ENCODE measurements around the gene PLIN4. TPM values are rescaled to one million over a fixed set of nuclear protein-coding genes. Genes with fewer than 3 reads are reported as not detected.
A peak's percentile ranks its signal among the peaks of the same experiment; 100 is the strongest.

Gene PLIN4
- total and polyA plus RNA-seq, 9 of the 15 experiments (the other 6 are each of a cell fraction or from before 2014, with no cell fraction given), result 0.04 to 0.16 (median 0.07) TPM; not detected in 3

DNA sequence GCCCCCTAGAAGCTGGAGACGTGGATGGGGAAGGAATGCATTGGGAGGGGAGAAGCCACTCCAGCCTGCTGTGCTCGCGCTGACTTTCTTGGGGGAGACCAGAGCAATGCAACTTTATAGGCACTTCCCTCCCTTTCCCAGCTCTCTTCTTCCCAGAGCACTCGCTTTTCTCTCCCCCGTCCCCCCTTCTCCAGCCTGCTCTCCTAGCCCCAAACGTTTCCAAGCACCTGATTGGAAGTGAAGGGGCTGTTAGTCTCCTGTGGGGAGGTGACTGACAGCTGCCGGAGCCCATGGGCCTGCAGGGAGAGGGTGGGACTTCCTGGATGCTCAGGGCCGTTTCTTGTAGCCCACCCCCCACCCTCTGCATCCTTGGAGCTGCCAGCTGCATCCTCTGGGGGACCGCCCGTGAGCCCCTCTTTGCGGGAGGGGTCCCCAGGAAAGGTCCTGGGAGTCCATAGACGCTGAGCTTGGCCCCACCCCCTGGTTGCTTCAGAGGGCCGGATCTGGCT, 43.7 kb downstream of the PLIN4 start (continued):
- TF ChIP-seq, protein P1, sequence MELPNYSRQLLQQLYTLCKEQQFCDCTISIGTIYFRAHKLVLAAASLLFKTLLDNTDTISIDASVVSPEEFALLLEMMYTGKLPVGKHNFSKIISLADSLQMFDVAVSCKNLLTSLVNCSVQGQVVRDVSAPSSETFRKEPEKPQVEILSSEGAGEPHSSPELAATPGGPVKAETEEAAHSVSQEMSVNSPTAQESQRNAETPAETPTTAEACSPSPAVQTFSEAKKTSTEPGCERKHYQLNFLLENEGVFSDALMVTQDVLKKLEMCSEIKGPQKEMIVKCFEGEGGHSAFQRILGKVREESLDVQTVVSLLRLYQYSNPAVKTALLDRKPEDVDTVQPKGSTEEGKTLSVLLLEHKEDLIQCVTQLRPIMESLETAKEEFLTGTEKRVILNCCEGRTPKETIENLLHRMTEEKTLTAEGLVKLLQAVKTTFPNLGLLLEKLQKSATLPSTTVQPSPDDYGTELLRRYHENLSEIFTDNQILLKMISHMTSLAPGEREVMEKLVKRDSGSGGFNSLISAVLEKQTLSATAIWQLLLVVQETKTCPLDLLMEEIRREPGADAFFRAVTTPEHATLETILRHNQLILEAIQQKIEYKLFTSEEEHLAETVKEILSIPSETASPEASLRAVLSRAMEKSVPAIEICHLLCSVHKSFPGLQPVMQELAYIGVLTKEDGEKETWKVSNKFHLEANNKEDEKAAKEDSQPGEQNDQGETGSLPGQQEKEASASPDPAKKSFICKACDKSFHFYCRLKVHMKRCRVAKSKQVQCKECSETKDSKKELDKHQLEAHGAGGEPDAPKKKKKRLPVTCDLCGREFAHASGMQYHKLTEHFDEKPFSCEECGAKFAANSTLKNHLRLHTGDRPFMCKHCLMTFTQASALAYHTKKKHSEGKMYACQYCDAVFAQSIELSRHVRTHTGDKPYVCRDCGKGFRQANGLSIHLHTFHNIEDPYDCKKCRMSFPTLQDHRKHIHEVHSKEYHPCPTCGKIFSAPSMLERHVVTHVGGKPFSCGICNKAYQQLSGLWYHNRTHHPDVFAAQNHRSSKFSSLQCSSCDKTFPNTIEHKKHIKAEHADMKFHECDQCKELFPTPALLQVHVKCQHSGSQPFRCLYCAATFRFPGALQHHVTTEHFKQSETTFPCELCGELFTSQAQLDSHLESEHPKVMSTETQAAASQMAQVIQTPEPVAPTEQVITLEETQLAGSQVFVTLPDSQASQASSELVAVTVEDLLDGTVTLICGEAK (IDR thresholded peaks at IDR 0.05), result peak; percentile 45
- TF ChIP-seq, protein P1 (CRISPR knock-in tag; IDR thresholded peaks at IDR 0.05), result no peak
- TF ChIP-seq SP2 (IDR thresholded peaks at IDR 0.05; ENCODE audit: extremely low read depth, low read depth, low read length, poor library complexity, severe bottlenecking) (peak; percentile 49), IRF1 (CRISPR knock-in tag; IDR thresholded peaks at IDR 0.05; ENCODE audit: borderline replicate concordance) (no peak)
- TF ChIP-seq, protein P2, sequence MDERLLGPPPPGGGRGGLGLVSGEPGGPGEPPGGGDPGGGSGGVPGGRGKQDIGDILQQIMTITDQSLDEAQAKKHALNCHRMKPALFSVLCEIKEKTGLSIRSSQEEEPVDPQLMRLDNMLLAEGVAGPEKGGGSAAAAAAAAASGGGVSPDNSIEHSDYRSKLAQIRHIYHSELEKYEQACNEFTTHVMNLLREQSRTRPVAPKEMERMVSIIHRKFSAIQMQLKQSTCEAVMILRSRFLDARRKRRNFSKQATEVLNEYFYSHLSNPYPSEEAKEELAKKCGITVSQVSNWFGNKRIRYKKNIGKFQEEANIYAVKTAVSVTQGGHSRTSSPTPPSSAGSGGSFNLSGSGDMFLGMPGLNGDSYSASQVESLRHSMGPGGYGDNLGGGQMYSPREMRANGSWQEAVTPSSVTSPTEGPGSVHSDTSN (CRISPR knock-in tag; IDR thresholded peaks at IDR 0.05; ENCODE audit: low read depth), result peak; percentile 16; the same call in 1 of the 2 replicates
- TF ChIP-seq, protein P2 (tag; conservative IDR thresholded peaks at IDR 0.05; ENCODE audit: low read depth), result peak; percentile 76

Measured in K562 (cell line).